H9 (cell line): ENCODE measurements around the gene TMEM131. TPM values are rescaled to one million over a fixed set of nuclear protein-coding genes. Genes with fewer than 3 reads are reported as not detected.

Experiments used
- DNase-seq: peaks from one replicate; pipeline ENCODE4 v3.0.0-alpha.2; 2017
- H2AFZ ChIP-seq: one replicate; pipeline ENCODE4 v1.6.1; 2013; ENCODE audit warnings: mild to moderate bottlenecking, low read length, control low read depth, moderate library complexity
- H2AK5ac ChIP-seq: 2 replicates; pipeline ENCODE4 v1.6.1; 2013; ENCODE audit warnings: low read length, control low read depth, mixed read lengths; ENCODE audit not compliant: insufficient read length
- H2BK120ac ChIP-seq: one replicate; pipeline ENCODE4 v1.6.1; 2013; ENCODE audit warnings: low read depth, mild to moderate bottlenecking, low read length, control low read depth, inconsistent platforms; ENCODE audit not compliant: poor library complexity, severe bottlenecking
- H2BK12ac ChIP-seq: 2 replicates; pipeline ENCODE4 v1.6.1; 2013; ENCODE audit warnings: low read length, control low read depth, mixed read lengths, low read depth; ENCODE audit not compliant: insufficient read length
- H2BK15ac ChIP-seq: 2 replicates; pipeline ENCODE4 v1.6.1; 2013; ENCODE audit warnings: low read depth, low read length, control low read depth
- H2BK20ac ChIP-seq: one replicate; pipeline ENCODE4 v1.6.1; 2013; ENCODE audit warnings: low read depth, mild to moderate bottlenecking, low read length, control low read depth, inconsistent platforms; ENCODE audit not compliant: poor library complexity, severe bottlenecking
- H2BK5ac ChIP-seq: 2 replicates; pipeline ENCODE4 v1.6.1; 2013; ENCODE audit warnings: low read length, control low read depth, mixed read lengths; ENCODE audit not compliant: insufficient read length
- H3K14ac ChIP-seq: 2 replicates; pipeline ENCODE4 v1.6.1; 2013; ENCODE audit warnings: low read length, control low read depth; ENCODE audit not compliant: insufficient read depth
- H3K18ac ChIP-seq: 2 replicates; pipeline ENCODE4 v1.6.1; 2013; ENCODE audit warnings: low read depth, mild to moderate bottlenecking, mixed read lengths, low read length, control low read depth; ENCODE audit not compliant: insufficient read length
- H3K23ac ChIP-seq: 2 replicates; pipeline ENCODE4 v1.6.1; 2013; ENCODE audit warnings: low read length, control low read depth, mixed read lengths, low read depth; ENCODE audit not compliant: insufficient read length
- H3K23me2 ChIP-seq: 2 replicates; pipeline ENCODE4 v1.6.1; 2013; ENCODE audit warnings: low read depth, mild to moderate bottlenecking, mixed read lengths, low read length, control low read depth; ENCODE audit not compliant: insufficient read length, poor library complexity, severe bottlenecking
- H3K27ac ChIP-seq: 2 replicates; pipeline ENCODE4 v1.5.1; 2013; ENCODE audit warnings: low read length, control low read depth, mixed read lengths, low read depth; ENCODE audit not compliant: insufficient read length
- H3K27me3 ChIP-seq: 2 replicates; pipeline ENCODE4 v1.6.1; 2013; ENCODE audit warnings: low read length, control low read depth, inconsistent platforms; ENCODE audit not compliant: insufficient read depth
- H3K4ac ChIP-seq: 2 replicates; pipeline ENCODE4 v1.6.1; 2013; ENCODE audit warnings: low read depth, mild to moderate bottlenecking, control low read depth, inconsistent platforms, low read length, moderate library complexity
- H3K4me1 ChIP-seq: 2 replicates; pipeline ENCODE4 v1.6.1; 2013; ENCODE audit warnings: low read length, control low read depth, inconsistent platforms; ENCODE audit not compliant: insufficient read depth
- H3K4me2 ChIP-seq: 2 replicates; pipeline ENCODE4 v1.6.1; 2013; ENCODE audit warnings: low read length, control low read depth, mixed read lengths; ENCODE audit not compliant: insufficient read length, insufficient read depth
- H3K56ac ChIP-seq: 2 replicates; pipeline ENCODE4 v1.6.1; 2013; ENCODE audit warnings: low read depth, mild to moderate bottlenecking, mixed read lengths, low read length, control low read depth; ENCODE audit not compliant: insufficient read length
- H3K79me1 ChIP-seq: 2 replicates; pipeline ENCODE4 v1.6.1; 2013; ENCODE audit warnings: low read depth, mild to moderate bottlenecking, moderate library complexity, low read length, control low read depth, inconsistent platforms; ENCODE audit not compliant: insufficient read depth, poor library complexity, severe bottlenecking
- H3K79me2 ChIP-seq: 2 replicates; pipeline ENCODE4 v1.6.1; 2013; ENCODE audit warnings: low read length, control low read depth, inconsistent platforms; ENCODE audit not compliant: insufficient read depth
- H3K9ac ChIP-seq: 2 replicates; pipeline ENCODE4 v1.6.1; 2013; ENCODE audit warnings: low read length, control low read depth, mixed read lengths; ENCODE audit not compliant: insufficient read length; ENCODE audit errors: extremely low read depth
- H3K9me3 ChIP-seq: one replicate; pipeline ENCODE4 v1.6.1; 2013; ENCODE audit warnings: low read depth, low read length, inconsistent platforms; ENCODE audit not compliant: control insufficient read depth
- H3T11ph ChIP-seq: one replicate; pipeline ENCODE4 v1.6.1; 2013; ENCODE audit warnings: mild to moderate bottlenecking, low read length, control low read depth, inconsistent platforms
- H4K20me1 ChIP-seq: one replicate; pipeline ENCODE4 v1.6.1; 2013; ENCODE audit not compliant: control insufficient read depth, insufficient read length, insufficient read depth
- H4K5ac ChIP-seq: 2 replicates; pipeline ENCODE4 v1.6.1; 2013; ENCODE audit warnings: low read depth, mild to moderate bottlenecking, mixed read lengths, low read length, control low read depth; ENCODE audit not compliant: insufficient read length
- H4K8ac ChIP-seq: replicated peaks from 2 replicates; pipeline ENCODE4 v1.6.1; 2013; ENCODE audit warnings: low read length, control low read depth, mixed read lengths, low read depth; ENCODE audit not compliant: insufficient read length
- H4K91ac ChIP-seq: 2 replicates; pipeline ENCODE4 v1.6.1; 2013; ENCODE audit warnings: low read depth, mild to moderate bottlenecking, moderate library complexity, mixed read lengths, low read length, control low read depth; ENCODE audit not compliant: insufficient read length
- H3K27ac Mint-ChIP-seq, 3 experiments: 2 replicates in 2 of 3; 3 replicates in 1 of 3; pipeline ENCODE4 v1.8.0; 2020 to 2021; ENCODE audit warnings: mixed read lengths in 3 of 3, mild to moderate bottlenecking in 1 of 3, moderate library complexity in 1 of 3
- H3K27me3 Mint-ChIP-seq: 2 replicates; pipeline ENCODE4 v1.8.0; 2021; ENCODE audit warnings: low read depth, mild to moderate bottlenecking, moderate library complexity, mixed read lengths
- H3K36me3 Mint-ChIP-seq, 3 experiments: 2 replicates in 2 of 3; 3 replicates in 1 of 3; pipeline ENCODE4 v1.8.0; 2020 to 2021; ENCODE audit warnings: low read depth in 3 of 3, mixed read lengths in 3 of 3; ENCODE audit not compliant: insufficient read depth in 1 of 3
- H3K4me1 Mint-ChIP-seq, 2 experiments: 2 replicates each; pipeline ENCODE4 v1.8.0; 2020; ENCODE audit warnings: mixed read lengths in 2 of 2
- H3K4me3 Mint-ChIP-seq, 2 experiments: 2 replicates in 1 of 2; 3 replicates in 1 of 2; pipeline ENCODE4 v1.8.0; 2020 to 2021; ENCODE audit warnings: mild to moderate bottlenecking in 2 of 2, mixed read lengths in 2 of 2, moderate library complexity in 1 of 2
- H3K9me3 Mint-ChIP-seq, 2 experiments: 2 replicates in 1 of 2; 3 replicates in 1 of 2; pipeline ENCODE4 v1.8.0; 2020; ENCODE audit warnings: mild to moderate bottlenecking in 2 of 2, mixed read lengths in 2 of 2, moderate library complexity in 1 of 2
- WGBS: extraction: QIAGEN DNeasy Blood & Tissue Kit; methylation state at CpG from one replicate; pipeline ENCODE4 v1.1.7; 2013; ENCODE audit warnings: missing lambda C conversion rate, low lambda C conversion rate, mixed read lengths; ENCODE audit not compliant: insufficient read length; ENCODE audit errors: extremely low coverage; 5-methylcytosine and 5-hydroxymethylcytosine counted together
- total RNA-seq: library from RNA; stranded (reverse); gene quantifications from 2 replicates; pipeline ENCODE4 v1.2.1, GENCODE V29; 2021
- TF ChIP-seq, protein P1 (sequence below): fragments of 200-600 bp; sonication (generic); conservative IDR thresholded peaks from 3 replicates; pipeline ENCODE4 v1.8.0; 2021; ENCODE audit warnings: antibody characterized with exemption, mild to moderate bottlenecking

Gene TMEM131
- total RNA-seq, 1 experiment from 2014 or later, result 20.9 TPM

- Histone ChIP-seq H3K14ac (no peak overlapping the region), H4K5ac (no peak overlapping the region), H3K9ac (no peak overlapping the region), H2AFZ (no peak overlapping the region), H3K23me2 (no peaks in the 10 kb centered on the region), H3K4me1 (no peaks in the 10 kb centered on the region), H2AK5ac (no peak overlapping the region), H2BK120ac (no peak overlapping the region), H3K27me3 (no peaks in the 10 kb centered on the region), H3K56ac (no peak overlapping the region), H3K79me2 (peaks cover 5% of the 10 kb centered on the region; the same call in 1 of the 2 replicates), H3K23ac (no peak overlapping the region), H2BK5ac (no peak overlapping the region), H3K27ac (no peak overlapping the region), H4K8ac (no peak overlapping the region), H3K4me2 (no peak overlapping the region), H3K4ac (no peak overlapping the region), H2BK20ac (no peak overlapping the region), H3K9me3 (no peaks in the 10 kb centered on the region), H3T11ph (no peak overlapping the region), H3K18ac (no peak overlapping the region), H4K20me1 (no peaks in the 10 kb centered on the region), H2BK12ac (no peak overlapping the region), H2BK15ac (no peak overlapping the region), H3K79me1 (no peaks in the 10 kb centered on the region), H4K91ac (no peak overlapping the region)
- H3K36me3 Mint-ChIP-seq, result no peaks in the 10 kb centered on the region
- no CpG with 5 or more reads among the region's 1 CpG for WGBS
- DNase-seq, result no peak
- peaks cover 21 to 24% of the 10 kb centered on the region in 2 experiments for H3K4me1 Mint-ChIP-seq
- TF ChIP-seq, protein P1, sequence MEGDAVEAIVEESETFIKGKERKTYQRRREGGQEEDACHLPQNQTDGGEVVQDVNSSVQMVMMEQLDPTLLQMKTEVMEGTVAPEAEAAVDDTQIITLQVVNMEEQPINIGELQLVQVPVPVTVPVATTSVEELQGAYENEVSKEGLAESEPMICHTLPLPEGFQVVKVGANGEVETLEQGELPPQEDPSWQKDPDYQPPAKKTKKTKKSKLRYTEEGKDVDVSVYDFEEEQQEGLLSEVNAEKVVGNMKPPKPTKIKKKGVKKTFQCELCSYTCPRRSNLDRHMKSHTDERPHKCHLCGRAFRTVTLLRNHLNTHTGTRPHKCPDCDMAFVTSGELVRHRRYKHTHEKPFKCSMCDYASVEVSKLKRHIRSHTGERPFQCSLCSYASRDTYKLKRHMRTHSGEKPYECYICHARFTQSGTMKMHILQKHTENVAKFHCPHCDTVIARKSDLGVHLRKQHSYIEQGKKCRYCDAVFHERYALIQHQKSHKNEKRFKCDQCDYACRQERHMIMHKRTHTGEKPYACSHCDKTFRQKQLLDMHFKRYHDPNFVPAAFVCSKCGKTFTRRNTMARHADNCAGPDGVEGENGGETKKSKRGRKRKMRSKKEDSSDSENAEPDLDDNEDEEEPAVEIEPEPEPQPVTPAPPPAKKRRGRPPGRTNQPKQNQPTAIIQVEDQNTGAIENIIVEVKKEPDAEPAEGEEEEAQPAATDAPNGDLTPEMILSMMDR, result no peak
- no peaks in the 10 kb centered on the region for H3K27me3 Mint-ChIP-seq
- H3K4me3 Mint-ChIP-seq, result no peak overlapping the region
- no peak overlapping the region for H3K27ac Mint-ChIP-seq
- H3K9me3 Mint-ChIP-seq, result no peaks in the 10 kb centered on the region
Measured at GRCh38 chr2:97963880-97964279, 31.9 kb downstream of the TMEM131 start.
